GM04504 (cell line): Measurements from ENCODE around the gene MTRFR.

Experiments
- DNase-seq: peaks from one replicate; pipeline ENCODE4 v3.0.0-alpha.2; 2012; ENCODE audit warnings: low read depth

MTRFR gene

DNA sequence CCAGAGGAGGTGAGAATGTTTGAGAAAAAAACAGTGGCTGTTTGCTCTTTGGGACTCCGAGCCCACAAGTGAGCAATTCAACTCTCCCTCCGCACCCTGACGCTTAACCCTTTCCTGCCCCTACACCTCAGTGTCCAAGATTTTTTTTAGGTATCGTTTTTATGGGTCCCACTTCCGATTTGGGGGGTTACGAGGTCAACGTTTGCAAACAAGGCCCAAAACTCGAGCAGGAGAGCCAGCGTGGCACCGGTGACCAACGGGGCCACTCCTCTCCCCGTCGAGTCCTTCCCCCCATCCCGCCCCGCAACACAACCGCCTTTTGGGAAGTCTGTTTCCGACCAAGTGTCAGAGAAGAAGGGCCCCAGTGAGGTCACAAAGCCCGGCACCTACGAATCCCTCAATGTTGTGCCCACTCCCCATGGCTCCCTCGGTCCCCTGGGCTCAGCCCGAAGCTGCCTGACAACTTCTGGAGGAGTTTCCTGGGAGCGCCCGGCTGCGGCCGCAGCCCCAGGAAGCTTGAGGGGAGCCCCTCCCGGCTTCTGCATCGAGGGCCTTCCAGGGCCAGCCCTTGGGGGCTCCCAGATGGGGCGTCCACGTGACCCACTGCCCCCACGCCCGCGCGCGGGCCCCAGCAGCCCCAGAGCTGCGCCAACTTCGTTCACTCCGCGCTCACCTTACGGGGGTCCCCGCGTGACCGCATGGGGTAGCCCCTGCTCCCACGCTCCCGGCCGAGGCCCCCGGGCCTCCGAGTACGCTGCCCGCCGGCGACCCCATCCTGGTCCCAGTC lies 37.2 kb downstream of the MTRFR start:
- peak; percentile 35 for DNase-seq

GRCh38 chr12:123271001-123271668 lies 37.9 kb downstream of the MTRFR start:
- DNase-seq: no peak

GRCh38 chr12:123273166-123273565 lies 39.9 kb downstream of the MTRFR start:
- DNase-seq: no peak

DNA sequence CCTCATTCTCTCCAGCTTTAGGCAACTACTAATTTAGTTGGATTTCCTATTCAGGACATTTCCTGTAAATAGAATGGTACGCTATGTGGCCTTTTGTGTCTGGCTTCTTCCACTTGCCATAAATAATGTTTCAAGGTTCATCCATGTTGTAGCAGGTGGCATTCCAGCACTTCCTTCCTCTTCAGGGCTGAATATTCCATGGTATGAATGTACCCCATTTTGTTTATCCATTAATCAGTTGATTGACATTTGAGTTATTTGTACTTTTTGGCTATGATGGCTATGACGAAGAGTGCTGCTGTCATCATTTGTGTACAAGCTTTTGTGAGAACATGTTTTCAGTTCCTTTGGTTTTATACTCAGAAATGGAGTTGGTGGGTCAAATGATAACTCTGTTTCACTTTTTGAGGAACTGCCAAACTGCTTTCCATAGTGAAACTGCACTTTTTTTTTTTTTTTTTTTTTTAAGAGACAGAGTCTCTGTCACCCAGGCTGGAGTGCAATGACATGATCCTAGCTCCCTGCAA lies 44.9 kb downstream of the MTRFR start:
- no peak for DNase-seq

DNA sequence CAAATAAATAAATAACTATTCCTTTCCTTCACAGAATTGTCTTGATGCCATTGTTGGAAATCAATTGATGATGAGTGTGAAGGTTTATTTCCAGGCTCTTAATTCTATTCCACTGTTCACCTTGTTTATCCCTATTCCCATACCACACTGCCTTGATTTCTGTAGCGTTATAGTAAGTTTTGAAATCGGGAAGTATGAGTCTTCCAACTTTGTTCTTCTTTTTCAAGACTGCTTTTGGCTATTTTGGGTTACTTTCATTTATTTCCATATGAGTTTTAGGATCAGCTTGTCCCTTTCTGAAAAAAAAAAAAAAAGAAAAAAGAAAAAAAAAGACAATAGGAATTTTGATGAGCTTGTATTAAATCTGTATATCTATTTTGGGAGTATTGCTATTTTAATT lies 47.7 kb downstream of the MTRFR start:
- no peak for DNase-seq

DNA sequence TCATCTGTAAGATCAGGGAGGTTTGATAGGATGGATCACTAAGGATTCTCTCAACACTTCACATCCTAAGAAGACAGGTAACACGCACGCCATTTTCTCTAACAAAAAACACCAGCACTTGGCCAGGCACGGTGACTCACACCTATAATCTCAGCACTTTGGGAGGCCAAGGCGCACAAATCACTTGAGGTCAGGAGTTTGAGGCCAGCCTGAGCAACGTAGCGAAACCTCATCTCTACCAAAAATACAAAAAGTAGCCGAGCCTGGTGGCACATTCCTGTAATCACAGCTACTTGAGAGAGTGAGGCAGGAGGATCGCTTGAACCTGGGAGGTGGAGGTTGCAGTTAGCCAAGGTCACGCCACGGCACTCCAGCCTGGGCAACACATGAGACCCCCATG lies 48.9 kb downstream of the MTRFR start:
- no peak for DNase-seq

GRCh38 chr12:123283461-123283860 lies 50.2 kb downstream of the MTRFR start:
- DNase-seq: no peak

DNA sequence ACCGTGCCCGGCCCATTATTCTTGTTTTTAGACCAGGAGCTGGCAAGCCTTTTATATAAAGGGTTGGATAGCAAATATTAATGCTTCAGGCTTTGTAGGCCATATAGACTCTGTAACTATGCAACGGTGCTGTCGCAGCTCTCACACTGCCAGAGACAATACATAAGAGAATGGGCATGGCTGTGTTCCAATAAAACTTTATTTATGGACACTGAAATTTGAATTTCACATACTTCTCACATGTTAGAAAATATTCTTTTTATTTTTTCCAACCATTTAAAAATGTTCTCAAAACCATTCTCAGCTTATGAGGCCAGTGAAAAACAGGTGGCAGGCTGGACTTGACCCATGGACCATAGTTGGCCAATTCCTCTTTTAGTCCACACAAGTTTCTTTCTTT lies 51.4 kb downstream of the MTRFR start:
- DNase-seq: no peak

- no peak for DNase-seq
These were observed 53.6 kb downstream of the MTRFR start for GRCh38 chr12:123286652-123287373.

GRCh38 chr12:123288751-123289346 lies 55.6 kb downstream of the MTRFR start:
- no peak for DNase-seq

DNA sequence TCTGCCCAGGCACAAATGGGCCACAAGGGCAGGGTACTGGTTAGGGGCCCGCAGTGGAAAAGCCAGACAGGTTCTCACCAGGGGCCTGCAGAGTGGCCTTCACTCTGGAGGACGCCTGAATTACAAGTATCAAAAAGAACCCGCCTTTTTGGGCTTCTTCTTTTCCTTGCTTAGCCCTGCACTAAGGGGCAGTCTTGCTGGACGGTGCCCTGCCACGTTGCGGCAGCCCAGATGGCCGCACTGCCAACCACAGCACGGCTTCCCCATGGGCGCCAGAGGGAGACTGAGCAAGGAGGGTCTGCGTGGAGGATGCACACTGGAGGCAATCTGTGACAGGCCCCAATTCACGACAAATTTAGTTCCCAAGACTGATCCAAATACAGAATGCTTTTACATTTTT lies 56.7 kb downstream of the MTRFR start:
- no peak for DNase-seq

DNA sequence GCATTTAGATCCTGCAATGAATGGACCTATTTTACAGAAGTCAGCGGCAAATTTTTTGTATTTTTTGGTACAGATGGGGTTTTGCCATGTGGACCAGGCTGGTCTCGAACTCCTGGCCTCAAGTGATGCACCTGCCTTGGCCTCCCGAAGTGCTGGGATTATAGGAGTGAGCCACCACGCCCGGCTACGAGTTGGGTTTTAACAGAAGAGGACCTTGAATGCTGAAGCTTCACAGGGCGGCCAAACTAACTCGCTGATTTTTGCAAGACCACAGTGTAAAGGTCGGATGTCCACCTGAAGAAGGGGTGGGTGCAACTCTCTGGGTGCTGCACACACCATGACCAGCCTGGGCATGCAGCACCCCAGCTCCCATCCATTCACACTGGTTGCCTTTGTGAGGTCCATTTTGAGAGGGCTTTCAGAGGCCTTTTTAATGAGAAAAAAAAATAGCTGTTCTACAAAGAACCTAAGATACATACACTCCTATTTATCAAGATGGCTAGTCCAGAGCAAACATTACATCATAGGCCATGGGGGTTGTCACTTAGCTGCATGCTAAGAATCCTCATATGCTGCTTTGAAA lies 60.0 kb downstream of the MTRFR start:
- no peak for DNase-seq

GRCh38 chr12:123305136-123305535 lies 71.9 kb downstream of the MTRFR start:
- no peak for DNase-seq

- no peak for DNase-seq
These were observed 73.0 kb downstream of the MTRFR start for GRCh38 chr12:123306200-123306599.
